GM18873 (cell line): ENCODE measurements around the gene CBX6.

Experiments used
- ATAC-seq: cut with Tn5 transposase; IDR thresholded peaks from one replicate; pipeline ENCODE4 v1.9.1; 2021; ENCODE audit warnings: mild to moderate bottlenecking, moderate library complexity, moderate number of reproducible peaks; ENCODE audit not compliant: unreplicated experiment, low FRiP score

The CBX6 gene

GRCh38 chr22:38874529-38875222 is 2.7 kb upstream of the CBX6 start:
- no peak for ATAC-seq

DNA sequence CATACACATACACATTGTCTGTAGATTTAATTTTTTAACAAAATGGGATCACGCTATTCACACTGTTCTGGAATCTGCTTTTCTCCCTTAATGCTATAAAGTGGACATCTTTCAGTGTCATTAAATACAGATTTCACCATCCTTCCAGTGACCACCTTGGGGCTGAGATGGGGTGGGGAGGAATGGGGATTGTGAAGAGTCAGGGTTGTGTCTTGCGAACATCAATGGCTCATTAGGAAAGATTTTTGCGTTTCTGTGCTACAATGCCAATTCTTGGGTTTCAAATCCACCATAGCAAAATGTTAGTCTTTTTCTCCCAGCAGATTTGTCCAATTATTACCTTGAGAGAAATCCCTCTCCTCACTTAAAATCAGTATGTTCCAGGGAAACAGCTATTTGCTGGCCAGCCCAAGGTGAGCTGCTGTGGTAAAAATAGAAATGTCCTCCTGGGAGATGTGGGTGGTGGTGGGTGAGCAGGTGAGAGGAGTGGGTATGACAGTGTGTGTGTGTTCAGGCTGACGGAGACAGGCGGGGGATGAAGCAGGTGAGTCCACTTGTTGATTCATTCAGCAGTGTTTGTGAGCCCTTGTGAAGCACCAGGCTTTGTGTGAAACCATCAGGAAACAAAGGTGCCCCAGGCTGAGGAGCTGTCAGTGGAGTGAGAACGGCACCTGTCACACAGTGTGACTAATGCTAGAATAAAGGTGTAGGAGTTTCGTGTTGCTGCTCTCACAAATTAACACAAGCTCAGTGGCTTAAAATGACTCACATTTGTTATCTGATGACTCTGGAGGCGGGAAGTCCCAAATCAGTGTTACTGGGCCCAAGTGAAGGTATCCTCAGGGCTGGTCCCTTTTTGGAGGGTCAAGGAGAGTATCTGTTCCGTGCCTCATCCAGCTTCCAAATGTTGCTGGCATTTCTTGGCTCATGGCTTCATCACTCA is 1.7 kb upstream of the CBX6 start:
- ATAC-seq = no peak

- ATAC-seq = no peak
Observed at GRCh38 chr22:38872831-38873248, 824 bp upstream of the CBX6 start.

- no peak for ATAC-seq
Observed at GRCh38 chr22:38871360-38872171, 450 bp downstream of the CBX6 start.

- ATAC-seq = no peak
Observed at GRCh38 chr22:38870791-38871359, 1.1 kb downstream of the CBX6 start.

DNA sequence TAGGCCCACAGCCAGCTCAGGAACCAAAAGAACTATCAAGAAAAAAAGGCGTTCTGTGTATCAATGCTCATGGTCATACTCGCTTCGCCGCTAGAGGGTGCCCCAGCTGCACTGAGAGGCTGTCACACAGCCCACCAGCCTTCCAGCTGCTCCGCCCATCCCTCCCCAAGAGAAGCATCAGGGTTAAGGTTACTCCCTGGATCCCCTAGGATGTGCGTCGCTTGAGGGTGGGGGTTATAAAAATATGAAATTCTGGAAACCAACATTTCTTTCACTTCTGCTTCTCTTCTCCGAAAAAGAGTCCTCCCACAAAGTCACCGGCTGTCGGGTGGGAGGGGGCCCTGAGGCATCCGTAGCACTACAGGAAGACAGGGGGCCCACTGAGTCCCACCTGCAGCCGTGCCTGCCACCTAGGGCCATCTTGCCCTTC is 1.7 kb downstream of the CBX6 start:
- peak; percentile 34 for ATAC-seq

DNA sequence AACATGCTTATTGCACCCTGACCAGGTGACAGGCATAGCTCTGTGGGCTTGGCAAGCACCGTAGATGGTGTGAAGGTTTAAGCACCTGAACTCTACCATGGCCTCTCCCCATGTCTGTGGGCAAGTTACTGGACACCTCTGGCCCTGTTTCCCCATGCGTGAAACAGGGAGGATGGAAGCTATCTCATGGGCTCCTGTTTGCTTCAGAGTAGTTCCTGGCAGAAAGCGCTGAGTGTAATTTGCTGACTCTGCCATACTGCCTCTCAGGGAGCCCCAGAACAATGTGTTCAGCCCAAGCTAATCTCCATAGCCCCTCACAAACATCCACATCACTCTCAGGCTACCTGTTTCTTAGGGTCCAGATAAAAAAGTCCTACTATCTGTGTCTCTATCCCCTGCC is 2.4 kb downstream of the CBX6 start:
- ATAC-seq = no peak

GRCh38 chr22:38868886-38869381 is 3.1 kb downstream of the CBX6 start:
- ATAC-seq = no peak

GRCh38 chr22:38868286-38868721 is 3.7 kb downstream of the CBX6 start:
- no peak for ATAC-seq

DNA sequence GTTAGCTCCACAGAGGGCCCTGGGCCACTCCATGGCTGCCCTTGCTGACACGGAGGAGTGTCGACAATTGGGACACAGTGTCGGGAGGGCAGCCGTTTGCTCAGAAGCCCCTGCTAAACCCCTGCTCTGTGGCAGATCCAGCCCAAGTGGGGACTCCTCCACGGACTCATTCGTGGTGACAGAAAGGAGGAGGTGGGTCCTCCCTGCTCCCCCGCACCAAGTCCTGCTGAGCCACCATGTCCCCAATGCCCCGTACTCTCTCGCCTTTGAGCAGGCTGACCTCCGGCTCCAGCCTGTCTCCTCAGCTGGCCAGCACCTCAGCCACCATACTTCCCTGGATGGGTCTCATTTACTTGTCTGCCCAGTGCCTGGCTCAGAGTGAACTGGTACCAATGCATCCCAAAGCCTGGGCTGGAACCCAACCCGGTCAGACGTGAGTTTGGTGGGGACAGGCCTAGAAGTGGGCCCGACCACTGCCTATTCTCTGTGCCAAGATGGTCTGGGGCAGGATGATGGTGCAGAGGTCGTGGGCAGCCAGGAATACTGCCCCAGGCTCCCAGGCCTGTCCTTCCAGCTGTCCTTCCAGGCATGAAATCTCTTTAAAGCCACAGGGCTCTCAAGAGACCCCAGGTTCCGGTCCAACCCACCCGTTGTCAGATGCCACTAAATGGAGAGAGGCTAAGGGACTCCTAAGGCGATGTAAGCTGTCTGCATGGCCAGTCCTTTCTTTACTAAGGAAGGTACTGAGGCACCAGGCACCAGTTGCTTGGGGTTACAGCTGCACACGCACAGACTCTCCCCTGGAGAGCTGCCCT is 4.3 kb downstream of the CBX6 start:
- ATAC-seq = no peak

GRCh38 chr22:38867124-38867455 is 4.9 kb downstream of the CBX6 start:
- ATAC-seq = no peak

- no peak for ATAC-seq
Observed at GRCh38 chr22:38866399-38867123, 5.5 kb downstream of the CBX6 start.

DNA sequence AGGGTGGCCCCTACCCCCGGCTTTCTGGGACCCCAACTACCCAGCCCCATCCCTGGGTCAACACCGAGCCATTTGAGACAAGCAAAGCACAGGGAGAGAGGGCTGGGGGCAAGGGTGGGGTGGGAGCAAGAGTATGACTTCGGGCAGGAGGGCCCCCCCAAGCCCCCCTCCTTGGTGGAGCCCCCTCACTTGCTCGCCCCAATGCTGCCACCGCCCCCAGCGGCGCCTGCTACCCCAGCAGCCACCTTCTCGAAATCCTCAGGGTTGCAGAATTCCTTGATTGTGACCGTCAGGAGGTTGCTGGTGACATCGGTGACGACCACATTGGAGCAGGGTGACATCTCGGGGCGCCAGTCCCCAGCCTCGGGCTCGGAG is 6.0 kb downstream of the CBX6 start:
- no peak for ATAC-seq

DNA sequence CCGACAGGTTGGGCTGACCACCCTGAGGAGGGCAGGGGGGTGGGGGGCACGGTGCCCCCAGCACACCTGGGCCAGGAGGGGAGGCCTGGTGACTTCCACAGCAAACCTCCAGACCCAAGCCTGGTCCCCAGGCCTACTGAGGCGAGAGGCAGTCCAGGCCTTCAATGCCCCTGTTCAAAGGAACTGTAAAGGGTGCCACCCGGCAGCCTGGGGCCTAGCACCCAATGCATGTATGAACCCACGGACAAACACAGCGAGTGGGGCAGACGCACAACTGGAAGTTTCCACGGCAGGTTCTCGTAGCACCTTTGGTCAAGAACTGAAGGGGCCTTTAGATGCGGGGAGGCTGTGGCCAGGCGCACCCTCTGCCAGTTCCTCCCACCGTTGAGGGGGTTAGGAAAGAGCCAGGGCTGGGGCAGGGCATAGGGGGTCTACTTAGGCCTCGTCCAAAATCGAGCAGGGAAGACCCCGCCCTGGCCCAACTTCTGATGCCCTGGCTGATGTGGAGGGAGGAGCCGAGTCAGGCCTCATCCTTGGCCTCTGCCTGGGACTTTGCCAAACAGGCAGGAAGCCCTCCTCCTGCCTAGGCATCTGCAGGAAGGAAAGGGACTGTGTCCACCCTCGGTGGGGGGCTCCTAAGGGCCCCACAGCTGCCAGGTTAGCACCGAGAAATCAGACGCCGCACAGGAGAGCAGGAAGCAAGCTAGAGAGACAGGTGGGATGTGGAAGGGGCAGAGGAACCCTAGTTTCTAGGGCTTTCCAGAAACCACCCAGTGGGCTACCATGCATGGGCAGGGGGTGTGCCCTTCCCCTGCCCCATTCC is 6.6 kb downstream of the CBX6 start:
- no peak for ATAC-seq

- no peak for ATAC-seq
Observed at GRCh38 chr22:38864361-38865191, 7.4 kb downstream of the CBX6 start.

GRCh38 chr22:38863531-38864131 is 8.4 kb downstream of the CBX6 start:
- ATAC-seq = no peak
